Kasumi-1 (cell line): Measurements from ENCODE around the gene NAA40.

Experiments
- DNase-seq, 2 experiments: peaks; one replicate each; lab custom pipeline; 2025; lab: John Stamatoyannopoulos, UW

Gene NAA40

DNA sequence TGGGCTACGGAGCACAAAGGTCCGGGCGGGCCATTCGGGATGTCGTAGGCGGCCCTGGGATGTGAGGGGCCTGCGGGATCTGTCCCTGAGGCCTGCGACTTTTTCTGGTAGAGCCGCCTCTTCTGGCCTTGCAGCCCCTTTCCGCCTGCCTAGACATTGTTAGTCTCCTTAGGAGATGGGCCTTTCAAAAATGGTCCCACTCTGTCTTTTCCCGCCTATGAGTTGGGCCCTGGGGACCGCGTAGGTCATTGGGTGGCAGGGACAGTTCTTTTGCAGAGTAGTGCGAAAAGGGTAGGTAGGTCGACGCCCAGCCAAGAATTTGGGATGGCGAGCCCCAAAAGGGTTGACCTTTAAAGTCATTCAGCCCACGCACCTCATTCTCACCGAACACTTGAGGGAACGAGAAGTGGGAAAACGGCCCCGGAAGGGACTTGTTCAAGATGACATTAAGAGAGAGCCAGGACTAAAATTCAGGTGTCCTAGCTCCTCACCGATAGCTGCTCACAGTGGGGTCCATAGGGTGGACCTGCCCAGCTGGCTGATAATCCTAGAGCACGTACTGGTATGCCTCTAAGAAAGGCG is 48.2 kb downstream of the NAA40 start:
- no peak for DNase-seq

DNA sequence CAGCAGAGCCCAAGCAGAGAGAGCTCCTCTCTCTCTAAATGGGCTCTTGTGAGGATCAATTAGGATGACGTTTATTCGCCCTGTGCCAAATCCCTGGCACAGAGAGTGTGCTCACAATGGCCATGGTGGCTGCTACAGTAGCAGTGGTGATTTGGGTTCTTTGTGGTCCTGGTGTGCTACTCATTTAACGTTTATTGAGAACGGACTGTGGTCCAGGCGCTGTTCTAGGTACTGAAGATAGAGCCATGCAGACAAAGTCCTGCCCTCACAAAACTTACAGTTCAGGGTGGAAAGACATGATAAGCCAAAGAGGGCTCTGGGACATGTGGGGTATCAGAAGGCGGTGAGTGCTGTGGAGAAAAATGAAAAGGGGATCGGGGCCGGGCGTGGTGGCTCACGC is 52.8 kb downstream of the NAA40 start:
- DNase-seq = no peak

DNA sequence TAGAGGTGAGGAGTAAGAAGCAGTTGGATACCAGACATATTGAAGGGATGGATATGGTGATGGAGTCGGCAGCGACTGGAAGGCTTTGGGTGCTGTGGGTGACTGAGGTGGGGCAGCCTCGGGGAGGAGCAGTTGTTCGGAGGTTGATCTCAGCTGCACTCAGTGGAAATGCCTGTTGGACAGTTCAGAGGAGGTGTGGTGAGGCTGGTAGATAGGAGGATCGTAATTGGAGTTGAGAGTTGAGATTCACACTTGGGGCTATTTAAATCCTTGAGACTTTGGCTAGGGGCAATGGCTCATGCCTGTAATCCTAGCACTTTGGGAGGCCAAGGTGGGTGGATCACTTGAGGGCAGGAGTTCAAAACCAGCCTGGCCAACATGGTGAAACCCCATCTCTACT is 54.3 kb downstream of the NAA40 start:
- DNase-seq = no peak

DNA sequence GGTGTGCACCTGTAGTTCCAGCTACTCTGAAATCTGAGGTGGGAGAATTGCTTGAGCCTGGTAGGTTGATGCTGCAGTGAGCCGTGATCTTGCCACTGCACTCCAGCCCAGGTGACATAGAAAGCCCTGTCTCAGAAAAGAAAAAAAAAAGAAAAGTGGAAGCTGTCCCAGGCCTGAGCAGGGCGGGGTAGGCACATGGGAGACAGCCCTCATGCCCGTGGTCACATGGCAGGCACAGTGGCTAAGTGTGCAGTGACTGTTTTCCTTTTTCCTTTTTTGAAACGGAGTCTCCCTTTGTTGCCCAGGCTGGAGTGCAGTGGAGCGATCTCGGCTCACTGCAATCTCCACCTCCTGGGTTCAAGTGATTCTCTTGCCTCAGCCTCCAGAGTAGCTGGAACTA is 55.2 kb downstream of the NAA40 start:
- DNase-seq = no peak

DNA sequence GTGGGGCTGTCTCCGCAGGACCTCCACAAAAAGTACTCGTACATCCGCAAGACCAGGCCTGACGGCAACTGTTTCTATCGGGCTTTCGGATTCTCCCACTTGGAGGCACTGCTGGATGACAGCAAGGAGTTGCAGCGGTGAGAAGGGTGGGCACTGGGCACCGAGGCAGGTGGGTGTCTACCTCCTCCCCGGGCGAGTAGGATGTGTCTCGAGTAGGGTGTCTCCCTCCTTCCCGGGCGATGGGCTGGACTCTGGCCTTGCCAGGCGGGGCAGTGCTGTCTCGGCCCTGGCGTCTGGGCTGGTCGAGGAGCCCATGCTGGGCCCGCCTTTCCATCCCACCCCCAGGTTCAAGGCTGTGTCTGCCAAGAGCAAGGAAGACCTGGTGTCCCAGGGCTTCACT is 57.7 kb downstream of the NAA40 start:
- DNase-seq = no peak

DNA sequence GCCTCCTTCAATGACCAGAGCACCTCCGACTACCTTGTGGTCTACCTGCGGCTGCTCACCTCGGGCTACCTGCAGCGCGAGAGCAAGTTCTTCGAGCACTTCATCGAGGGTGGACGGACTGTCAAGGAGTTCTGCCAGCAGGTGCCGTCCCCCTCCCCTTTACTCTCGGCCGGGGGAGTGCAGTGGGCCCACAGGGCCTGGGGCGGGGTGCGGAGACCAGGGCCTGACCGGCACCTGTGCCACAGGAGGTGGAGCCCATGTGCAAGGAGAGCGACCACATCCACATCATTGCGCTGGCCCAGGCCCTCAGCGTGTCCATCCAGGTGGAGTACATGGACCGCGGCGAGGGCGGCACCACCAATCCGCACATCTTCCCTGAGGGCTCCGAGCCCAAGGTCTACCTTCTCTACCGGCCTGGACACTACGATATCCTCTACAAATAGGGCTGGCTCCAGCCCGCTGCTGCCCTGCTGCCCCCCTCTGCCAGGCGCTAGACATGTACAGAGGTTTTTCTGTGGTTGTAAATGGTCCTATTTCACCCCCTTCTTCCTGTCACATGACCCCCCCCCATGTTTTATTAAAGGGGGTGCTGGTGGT is 58.4 kb downstream of the NAA40 start:
- DNase-seq = no peak

DNA sequence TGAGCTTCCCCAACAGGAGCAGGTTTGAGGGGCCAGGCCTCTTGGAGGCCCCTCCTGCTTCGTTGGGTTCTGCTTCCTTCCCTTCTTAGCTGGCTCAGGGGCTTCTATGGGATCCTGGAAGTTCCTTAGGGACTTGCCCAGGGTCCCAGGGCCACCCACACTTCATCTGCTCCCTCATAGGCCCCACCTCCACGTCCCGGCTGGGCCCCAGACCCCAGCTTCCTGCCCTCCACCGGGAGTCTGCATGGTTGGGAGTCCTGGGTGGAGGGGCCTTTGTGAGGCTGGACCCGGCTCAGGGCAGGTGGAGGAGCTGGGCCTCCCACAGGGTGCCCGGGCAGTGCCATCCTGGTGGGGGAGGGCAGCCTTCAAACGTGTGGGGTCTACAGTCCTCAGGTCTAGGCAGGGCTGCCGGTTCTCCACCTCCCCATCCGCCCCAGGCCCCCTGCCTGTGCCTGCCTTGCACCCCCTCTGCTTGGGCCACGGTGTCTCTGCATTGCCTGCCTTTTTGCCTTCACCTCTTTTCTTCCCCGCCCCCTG is 59.1 kb downstream of the NAA40 start:
- no peak for DNase-seq

DNA sequence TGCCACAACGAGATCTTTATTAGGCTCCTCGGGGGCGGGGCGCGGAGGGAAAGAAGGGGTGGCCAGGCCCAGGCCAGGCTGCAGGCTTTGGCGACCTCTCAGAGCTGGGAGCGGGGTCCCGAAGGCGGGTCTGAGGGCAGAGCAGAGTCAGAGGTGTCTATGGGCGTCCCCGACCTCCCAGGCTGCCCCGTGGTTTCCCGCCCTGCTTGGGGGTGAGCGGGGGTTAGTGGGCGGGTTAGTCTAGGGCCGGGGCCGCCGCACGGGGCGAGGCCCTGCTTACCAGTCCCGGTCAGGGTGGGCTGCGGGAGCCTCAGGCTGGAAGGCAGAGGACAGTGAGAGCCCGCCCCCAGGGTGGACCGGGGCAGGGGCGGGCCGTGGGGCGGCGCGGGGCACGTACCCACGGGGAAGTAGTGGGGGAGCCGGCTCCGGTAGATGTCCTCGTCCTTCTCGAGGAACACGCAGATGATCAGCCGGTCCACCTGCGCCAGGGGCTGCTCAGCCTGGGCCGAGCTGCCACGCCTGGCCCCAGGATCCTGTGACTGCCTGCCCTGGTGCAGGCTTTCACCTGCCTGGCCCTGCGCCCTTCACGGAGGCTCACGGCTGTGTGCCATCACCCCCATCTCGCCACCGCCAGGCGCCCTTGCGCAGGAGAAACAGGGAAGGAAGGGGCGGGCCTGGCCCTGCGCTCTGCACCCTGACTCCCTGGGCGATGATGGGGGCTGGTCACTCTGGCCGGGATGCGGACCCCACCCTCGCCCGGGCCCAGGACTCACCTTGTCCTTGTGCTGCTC is 60.0 kb downstream of the NAA40 start:
- DNase-seq = no peak

DNA sequence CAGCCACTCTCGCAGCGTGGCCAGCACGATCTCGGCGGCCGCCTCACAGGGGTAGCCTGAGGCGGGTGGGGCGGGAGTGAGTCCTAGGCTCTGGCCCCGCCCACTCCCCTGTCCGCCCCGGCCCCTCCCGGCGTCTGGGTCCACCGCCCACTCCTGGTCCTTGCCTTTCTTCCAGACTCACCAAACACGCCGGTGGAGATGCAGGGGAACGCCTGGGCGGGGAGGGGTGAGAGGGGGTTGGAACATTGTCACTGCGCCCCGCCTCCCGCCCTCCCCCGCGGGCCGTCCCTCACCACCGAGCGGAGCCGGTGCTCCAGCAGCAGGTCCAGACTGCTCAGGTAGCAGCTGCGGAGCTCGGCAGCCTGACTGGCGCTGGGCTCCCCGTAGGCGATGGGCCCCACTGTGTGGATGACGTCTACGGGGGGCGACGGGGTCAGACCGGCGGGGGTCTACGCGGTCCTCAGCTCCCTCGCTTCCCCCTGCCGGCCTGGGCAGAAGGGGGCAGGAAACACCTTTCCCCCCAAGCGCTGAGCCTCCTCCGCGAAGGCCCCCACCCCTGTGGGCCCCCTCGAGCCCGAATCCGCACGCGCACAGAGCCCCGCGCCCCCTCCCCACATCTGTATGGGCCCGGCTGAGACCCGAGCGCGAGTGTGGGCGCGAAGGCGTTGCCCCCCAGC is 60.7 kb downstream of the NAA40 start:
- no peak for DNase-seq

DNA sequence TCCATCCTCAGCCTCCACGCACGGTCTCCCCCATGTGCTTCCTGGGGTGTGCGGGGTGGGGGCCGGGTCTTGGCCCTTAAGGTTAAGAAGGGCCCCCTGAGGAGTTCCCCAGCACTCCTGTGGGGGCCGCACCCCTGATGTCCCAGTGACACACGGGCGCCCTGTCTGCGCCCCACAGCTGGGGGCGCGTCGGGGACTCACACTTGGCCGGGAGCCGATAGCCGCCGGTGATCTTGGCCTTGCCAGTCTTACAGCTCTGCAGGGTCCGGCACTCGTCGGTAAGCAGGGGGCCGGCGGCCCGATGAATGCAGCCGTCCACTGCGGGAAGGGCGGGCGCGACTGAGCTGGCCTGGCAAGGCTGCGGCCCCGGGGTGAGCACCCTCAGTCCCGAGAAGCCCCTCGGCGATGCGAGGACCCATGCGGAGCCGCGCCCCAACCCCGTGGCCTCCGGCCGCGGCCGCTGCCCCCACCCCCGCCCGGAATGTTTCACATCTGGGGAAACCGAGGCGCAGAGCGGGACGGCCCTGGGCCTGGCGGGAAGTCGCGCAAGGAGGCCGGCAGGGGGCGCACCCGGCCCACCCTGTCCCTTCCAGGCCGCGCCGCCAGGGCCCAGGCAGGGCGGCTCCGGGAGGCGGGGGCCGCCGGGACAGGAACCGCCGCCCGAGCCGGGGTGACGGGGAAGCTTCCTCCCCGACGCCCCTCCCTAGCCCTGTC is 61.4 kb downstream of the NAA40 start:
- peak; percentile 39 to 42 for DNase-seq

DNA sequence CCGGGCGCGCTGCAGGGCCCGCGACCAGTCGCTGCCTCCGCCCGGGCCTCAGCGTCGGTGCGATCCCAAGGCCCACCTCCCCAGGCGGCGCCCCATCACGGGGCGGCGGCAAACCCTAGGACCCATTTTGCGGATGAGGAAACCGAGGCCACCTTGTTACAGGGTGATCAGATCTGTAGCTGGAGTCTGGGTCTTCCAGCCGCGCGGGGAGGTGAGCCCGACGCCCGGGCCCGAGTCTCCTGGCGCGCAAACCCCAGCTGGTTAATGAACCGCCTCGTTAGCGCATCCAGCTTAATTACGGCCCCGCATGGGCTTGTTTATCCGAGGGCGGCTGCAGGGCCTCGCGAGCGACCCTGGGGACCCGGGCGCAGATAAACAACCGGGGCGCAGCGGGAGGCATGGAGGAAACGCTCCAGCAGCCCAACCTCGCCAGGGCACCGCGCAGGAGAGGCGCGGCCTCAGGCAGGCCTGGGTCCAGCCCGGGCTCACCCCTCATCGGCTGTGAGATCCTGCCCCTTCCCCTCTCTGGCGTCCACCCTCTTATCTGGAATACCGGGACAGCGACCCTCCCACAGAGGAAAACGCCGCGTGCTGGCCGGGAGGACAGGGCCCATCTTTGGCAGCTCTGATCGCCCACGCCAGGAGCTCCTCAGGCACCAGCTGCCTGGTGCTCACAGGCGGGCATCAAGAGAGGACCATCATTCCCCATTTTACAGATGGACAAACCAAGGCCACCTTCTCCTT is 62.1 kb downstream of the NAA40 start:
- DNase-seq = no peak

DNA sequence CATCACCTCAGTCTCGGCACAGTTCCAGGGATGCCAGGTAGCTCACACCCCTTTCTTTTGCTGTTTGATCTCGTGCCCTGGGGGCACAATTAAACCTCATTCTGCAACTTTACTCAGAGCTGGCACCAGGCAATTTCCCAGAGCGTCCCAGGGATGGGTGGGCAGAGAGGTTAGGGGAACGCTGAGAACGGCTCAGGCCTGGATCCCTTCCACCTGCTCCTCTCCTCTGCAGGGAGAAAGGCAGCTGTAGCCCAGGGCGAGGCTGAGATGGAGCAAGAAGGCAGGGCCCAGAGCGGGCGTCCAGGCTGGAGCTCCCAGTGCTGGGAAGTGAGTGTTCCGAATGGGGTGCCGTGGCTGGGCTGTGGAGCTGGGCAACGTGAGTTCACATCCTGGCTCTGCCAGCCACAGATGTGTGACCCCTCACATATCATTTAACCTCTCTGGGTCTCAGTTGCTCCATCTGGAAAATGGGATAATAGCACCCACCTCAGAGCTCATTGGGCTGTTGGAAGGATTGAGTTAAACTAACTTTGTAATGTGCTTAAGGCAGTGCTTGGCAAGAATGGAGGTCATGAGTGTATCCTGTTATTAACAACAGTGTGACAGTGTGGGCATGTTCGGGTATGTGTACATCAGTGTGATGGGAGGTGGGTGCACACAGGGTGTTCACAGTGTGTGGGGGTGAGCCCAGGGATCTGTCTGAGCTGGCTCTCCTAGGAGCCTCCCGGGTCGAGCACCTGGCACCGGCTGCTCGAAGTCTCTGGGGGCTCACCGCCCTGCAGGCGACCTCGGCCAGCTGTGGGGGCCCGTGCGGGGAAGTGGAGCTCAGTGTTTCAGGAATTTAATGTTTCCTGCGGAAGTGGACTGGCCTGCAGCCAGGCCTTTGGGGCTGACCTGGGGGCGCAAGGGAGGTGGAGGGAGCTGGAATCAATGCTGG is 63.0 kb downstream of the NAA40 start:
- peak in 1 of 2 experiments; percentile 14 for DNase-seq

DNA sequence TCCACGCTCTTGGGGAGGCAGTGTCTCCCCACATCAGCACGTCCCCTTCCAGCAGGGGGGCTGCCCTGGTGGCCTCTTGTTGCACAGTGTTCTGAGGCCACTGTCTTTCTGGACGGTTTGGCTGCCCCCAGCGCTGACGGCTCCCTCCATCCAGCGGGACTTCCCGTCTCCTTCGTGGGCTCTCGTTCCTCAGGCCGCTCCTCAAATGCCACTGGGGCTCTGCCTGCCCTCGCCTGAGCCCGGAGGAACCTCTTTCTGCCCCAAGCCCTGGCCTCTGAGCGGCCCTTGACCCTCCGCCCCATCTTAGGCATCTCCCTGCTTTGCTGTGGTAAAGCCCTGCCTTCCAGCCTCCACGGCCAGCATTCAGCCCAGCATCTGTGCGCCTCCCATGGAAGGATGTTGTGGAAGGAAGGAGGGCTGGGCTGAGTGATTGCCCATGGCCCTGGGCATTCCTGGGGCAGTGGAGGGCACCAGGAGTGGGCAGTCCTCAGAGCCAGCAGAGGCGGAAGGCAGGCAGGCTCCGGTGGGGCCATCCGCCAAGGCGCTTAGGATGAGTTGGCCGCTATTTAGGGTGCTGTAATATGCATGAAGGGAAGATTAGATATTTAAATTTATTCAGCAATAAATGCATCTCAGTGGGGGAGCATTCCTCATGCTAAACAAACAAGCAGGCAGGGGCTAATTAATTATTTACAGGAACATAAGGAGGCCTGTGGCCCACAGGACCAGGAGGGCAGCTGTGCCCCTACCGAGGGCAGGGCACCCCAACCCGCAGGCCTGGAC is 65.2 kb downstream of the NAA40 start:
- DNase-seq = no peak

DNA sequence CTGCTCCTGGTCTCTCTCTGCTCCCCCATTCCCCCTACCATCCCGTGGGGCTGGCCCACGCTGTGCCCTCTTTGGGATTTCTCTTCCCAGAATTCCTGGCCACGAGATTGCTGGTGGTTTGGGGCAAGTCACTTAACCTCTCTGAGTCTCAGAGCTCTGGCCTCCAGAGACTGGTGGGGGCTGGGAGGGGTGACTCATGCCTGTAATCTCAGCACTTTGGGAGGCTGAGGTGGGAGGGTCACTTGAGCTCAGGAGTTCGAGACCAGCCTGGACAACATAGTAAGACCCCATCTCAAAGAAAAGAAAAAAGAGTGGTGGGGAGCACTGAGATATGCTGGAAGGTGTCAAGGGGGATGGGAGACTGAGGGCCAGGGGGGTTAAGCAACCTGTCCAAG is 65.8 kb downstream of the NAA40 start:
- DNase-seq = no peak

DNA sequence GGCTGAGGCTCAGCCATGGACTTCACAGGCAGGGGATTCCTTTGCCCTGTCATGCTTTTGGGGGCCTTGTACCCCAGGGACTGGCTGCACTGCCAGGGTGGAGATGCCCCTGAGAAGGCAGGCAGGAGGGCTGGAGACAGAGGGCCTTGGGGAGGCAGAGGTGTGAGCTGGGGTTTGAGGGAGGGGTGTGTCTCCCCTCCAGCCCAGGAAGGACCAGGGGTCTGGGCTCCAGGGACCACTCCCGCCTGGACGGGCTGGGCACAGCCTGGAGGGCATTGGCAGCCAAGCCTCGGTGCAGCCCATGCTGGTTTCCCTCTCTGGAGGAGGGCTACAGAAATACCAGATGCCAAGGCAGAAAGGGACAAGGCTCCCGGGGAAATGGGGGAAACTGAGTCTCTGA is 66.9 kb downstream of the NAA40 start:
- no peak for DNase-seq

DNA sequence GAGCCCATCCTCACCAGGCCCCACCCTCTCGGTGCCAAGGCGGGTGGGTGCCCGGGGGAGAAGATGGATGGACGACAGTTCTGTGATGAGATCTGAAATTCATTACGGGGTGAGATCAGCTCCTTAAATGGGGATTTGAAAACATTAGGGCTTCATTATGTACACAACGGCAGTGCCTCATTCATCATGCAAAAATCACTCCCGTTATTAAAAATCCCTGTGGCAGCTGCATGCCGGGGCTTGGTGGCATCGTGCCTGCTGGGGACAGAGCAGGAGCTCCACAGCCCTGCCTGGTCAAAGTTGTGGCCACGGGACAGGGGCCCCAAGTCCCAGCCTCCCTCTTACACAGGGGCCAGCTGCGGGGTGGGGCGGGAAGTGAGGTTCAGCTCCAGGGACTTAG is 67.6 kb downstream of the NAA40 start:
- DNase-seq = no peak
